Coronary artery (tissue), 2 donors: ENCODE measurements around the gene OR6J1.
"Not testable (repeated sequence)": the region's sequence is repeated elsewhere in the genome, so short reads cannot be mapped to it uniquely, and the experiment has no call there.

ENCODE experiments used
- DNase-seq: peaks from one replicate; pipeline ENCODE4 v3.0.0-alpha.2; 2017; ENCODE audit warnings: low spot score
- H3K27ac ChIP-seq, 2 donors: fragments of 200-600 bp; sonication (generic); one replicate each; pipeline ENCODE4 v1.5.1; 2016 to 2019
- H3K4me3 ChIP-seq: fragments of 200-600 bp; sonication (generic); 2 replicates; pipeline ENCODE4 v1.5.1; 2016; ENCODE audit warnings: mild to moderate bottlenecking, moderate library complexity
- CTCF ChIP-seq: fragments of 200-600 bp; sonication (generic); IDR thresholded peaks from one replicate; pipeline ENCODE4 v1.5.1; 2019; ENCODE audit warnings: antibody characterized with exemption

The OR6J1 gene

GRCh38 chr14:22644305-22644635, at the start of gene OR6J1:
OR6J1 (minus strand) TSS chr14:22644352; CDS start chr14:22634811, 9,541 bp downstream.
- Histone ChIP-seq H3K4me3 (no peak within 1 kb of the TSS), H3K27ac (no peak within 1 kb of the TSS)
- no peak for DNase-seq
- TF ChIP-seq CTCF, result no peak

- no peak for DNase-seq
- Histone ChIP-seq H3K27ac (no peak overlapping the region), H3K4me3 (no peak overlapping the region)
- TF ChIP-seq CTCF, result no peak
Measured at GRCh38 chr14:22692194-22692593, 48.0 kb upstream of the OR6J1 start.

- DNase-seq, result no peak
- Histone ChIP-seq H3K27ac (no peak overlapping the region), H3K4me3 (no peak overlapping the region)
- TF ChIP-seq CTCF, result no peak
Measured at GRCh38 chr14:22691171-22691570, 47.0 kb upstream of the OR6J1 start.

- TF ChIP-seq CTCF, result no peak
- Histone ChIP-seq H3K4me3 (no peak overlapping the region), H3K27ac (no peak overlapping the region)
- DNase-seq, result no peak
Measured at GRCh38 chr14:22689199-22689598, 45.0 kb upstream of the OR6J1 start.

GRCh38 chr14:22687969-22688368, 43.8 kb upstream of the OR6J1 start:
- H3K27ac ChIP-seq, DNase-seq, H3K4me3 ChIP-seq: not testable (repeated sequence)

- DNase-seq, H3K27ac ChIP-seq, H3K4me3 ChIP-seq: not testable (repeated sequence)
Measured at GRCh38 chr14:22686176-22686611, 42.0 kb upstream of the OR6J1 start.

GRCh38 chr14:22685467-22685866, 41.3 kb upstream of the OR6J1 start:
- DNase-seq, result no peak
- no peak overlapping the region for H3K4me3 ChIP-seq
- no peak overlapping the region for H3K27ac ChIP-seq
- no peak for TF ChIP-seq CTCF

- DNase-seq, H3K4me3 ChIP-seq, H3K27ac ChIP-seq: not testable (repeated sequence)
Measured at GRCh38 chr14:22683428-22683827, 39.3 kb upstream of the OR6J1 start.

- H3K4me3 ChIP-seq, result no peak overlapping the region
- TF ChIP-seq CTCF, result no peak
- no peak for DNase-seq
- no peak overlapping the region for H3K27ac ChIP-seq
Measured at GRCh38 chr14:22678221-22678620, 34.1 kb upstream of the OR6J1 start.

GRCh38 chr14:22677551-22677950, 33.4 kb upstream of the OR6J1 start:
- H3K4me3 ChIP-seq, H3K27ac ChIP-seq, DNase-seq: not testable (repeated sequence)
